ENCODE results near the gene GNAS-AS1.

GNAS-AS1 gene

DNA sequence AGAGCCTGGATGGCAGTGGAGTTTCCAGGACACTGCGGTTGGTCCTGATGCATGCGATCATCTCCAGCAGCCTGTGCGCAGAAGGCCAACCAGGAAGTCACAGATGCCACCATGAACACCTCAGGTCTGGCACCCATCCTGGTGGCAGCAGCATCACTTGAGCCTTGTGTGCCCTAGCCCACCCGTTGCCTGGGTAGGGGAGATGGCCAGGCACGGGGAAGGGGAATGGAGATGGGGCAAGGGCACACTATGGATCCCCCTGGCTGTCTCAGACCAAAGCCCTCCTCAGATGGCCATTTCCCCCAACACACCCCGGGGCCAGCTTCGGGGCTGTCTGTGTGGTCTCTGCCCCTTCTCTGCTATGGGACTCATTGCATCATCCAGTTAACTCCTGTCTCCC is 58.3 kb downstream of the GNAS-AS1 start:
- no peak for TF ChIP-seq POLR2A (IDR thresholded peaks at IDR 0.05; ENCODE audit: low read depth, low read length)
- DNase-seq (ENCODE audit: insufficient read length, low spot score) (no peak), FAIRE-seq (no peak)

DNA sequence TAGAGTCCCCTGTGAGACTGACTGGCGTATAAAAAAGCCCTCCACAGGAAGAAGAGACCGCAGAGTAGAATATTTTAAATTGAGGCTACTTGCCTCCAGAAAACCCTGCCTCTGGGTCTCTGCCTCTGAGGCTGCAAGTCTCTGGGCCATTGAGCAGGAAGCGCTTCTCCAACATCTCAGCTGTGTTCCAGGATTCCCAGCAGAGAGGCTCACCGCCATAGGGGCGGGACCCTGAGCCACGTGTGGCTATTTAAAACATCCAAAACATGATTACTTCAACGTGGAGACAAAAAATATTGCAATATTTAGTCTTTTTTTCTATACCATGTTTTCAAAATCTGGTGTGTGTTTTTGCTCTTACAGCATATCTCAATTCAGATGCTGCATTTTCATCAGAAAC is 59.4 kb downstream of the GNAS-AS1 start:
- TF ChIP-seq POLR2A (IDR thresholded peaks at IDR 0.05; ENCODE audit: low read depth, low read length): no peak

DNA sequence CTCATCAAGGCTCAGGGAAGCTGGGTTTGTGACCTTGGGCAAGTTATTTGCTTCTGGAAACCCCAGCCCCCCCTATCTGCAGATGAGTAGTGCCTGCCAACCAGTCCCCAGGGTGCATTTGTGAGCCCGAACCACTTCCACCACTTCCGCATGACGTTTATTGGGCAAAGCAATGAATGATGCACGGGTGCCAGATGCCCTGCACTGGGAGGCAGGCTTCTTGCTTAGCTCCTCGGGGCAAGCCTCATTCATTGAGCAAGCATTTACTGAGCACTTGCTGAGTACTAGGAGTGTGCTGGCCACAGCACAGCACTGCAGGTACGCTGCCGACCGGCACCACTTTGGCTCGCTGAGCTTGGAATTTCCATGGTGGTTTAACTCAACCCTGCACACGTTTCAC is 60.2 kb downstream of the GNAS-AS1 start:
- no peak for DNase-seq (ENCODE audit: insufficient read length, low spot score)
- no peak for FAIRE-seq
- no peak for TF ChIP-seq POLR2A (IDR thresholded peaks at IDR 0.05; ENCODE audit: low read depth, low read length)

More for the DNA sequence above, 59.4 kb downstream of the GNAS-AS1 start:
- DNase-seq (ENCODE audit: insufficient read length, low spot score) (no peak), FAIRE-seq (no peak)

DNA sequence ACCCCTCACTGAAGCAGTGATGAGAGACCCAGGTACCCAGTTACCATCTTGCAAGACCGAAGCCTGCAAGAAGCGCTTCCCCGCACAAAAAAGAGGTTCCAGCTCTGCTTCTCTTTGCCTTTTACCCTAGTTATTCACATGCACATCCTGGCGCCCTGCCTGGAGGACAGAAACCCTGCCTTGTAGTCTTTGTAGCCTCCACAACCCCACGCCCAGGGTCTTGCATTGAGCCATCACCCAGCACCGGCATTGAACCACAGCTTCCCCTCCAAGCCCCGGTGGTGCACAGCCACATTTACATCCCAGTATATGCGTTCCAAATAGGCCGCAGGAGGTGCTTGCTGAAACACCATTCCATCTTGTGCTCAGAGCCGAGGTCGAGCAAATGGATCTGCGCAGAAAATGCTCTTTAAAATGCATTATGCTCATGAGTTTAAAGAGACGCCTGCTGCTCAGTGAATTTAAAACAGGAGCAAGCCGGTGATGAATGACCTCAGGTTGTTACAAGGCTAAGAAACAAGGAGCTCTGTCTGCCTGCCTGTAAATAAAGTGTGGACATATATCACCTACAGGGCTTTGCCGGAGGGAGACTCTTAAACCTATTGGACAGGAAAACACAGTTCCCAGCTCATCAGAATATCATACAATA is 61.7 kb downstream of the GNAS-AS1 start:
- DNase-seq (ENCODE audit: insufficient read length, low spot score) (no peak), FAIRE-seq (no peak)
- no peak for TF ChIP-seq POLR2A (IDR thresholded peaks at IDR 0.05; ENCODE audit: low read depth, low read length)

DNA sequence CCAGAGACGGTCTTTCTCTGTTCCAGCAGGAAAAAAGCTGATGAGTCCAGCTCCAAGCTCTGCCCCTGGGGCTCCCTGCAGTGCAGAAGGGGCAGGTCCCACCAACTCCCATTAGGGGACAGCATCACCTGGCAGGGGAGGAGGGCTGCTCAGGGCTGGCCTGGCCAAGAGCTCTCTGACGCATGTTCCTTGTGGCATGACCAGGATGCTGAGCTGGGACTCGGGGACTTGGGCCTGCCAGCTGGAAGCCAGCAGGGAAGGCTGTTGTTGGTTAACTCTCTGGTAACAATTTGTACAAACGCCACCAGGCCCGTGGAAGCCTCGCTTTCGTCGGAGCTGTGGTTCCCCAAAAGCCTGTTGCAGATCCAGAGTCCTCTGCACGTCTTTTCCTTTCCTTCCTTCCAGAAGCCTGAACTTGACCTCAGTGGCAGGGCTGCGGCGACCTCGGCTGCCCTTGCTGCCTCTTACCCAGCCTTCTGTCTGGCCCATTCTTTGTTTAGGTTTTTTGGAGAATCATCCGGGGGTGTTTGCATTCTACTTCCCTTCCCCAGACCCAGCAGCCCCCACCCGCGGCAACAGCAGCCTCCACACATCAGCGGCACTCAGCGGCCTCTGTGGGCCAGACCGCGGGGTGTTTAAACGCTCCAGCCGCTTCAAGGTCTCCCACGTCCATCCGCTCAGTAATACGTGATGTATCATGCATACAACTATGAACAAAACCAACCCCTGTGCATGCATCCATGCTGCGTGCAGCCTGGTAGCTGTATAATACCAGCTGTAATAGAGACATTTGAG is 63.3 kb downstream of the GNAS-AS1 start:
- FAIRE-seq: no peak
- no peak for TF ChIP-seq POLR2A (IDR thresholded peaks at IDR 0.05; ENCODE audit: low read depth, low read length)
- no peak for DNase-seq (ENCODE audit: insufficient read length, low spot score)

GRCh38 chr20:58784321-58785074 is 66.2 kb downstream of the GNAS-AS1 start:
- FAIRE-seq (no peak), DNase-seq (ENCODE audit: insufficient read length, low spot score) (no peak)
- no peak for TF ChIP-seq POLR2A (IDR thresholded peaks at IDR 0.05; ENCODE audit: low read depth, low read length)

- DNase-seq (ENCODE audit: insufficient read length, low spot score) (no peak), FAIRE-seq (no peak)
- no peak for TF ChIP-seq POLR2A (IDR thresholded peaks at IDR 0.05; ENCODE audit: low read depth, low read length)
Measured at GRCh38 chr20:58783511-58784011, 67.1 kb downstream of the GNAS-AS1 start.

GRCh38 chr20:58781138-58781537 is 69.6 kb downstream of the GNAS-AS1 start:
- no peak for TF ChIP-seq POLR2A (IDR thresholded peaks at IDR 0.05; ENCODE audit: low read depth, low read length)
- DNase-seq (ENCODE audit: insufficient read length, low spot score) (no peak), FAIRE-seq (no peak)

- TF ChIP-seq POLR2A (IDR thresholded peaks at IDR 0.05; ENCODE audit: low read depth, low read length): no peak
- no peak for DNase-seq (ENCODE audit: insufficient read length, low spot score)
- no peak for FAIRE-seq
Measured at GRCh38 chr20:58778760-58779159, 71.9 kb downstream of the GNAS-AS1 start.

GRCh38 chr20:58777657-58778056 is 73.0 kb downstream of the GNAS-AS1 start:
- TF ChIP-seq POLR2A (IDR thresholded peaks at IDR 0.05; ENCODE audit: low read depth, low read length): no peak
- DNase-seq (ENCODE audit: insufficient read length, low spot score) (no peak), FAIRE-seq (no peak)

GRCh38 chr20:58776109-58776508 is 74.6 kb downstream of the GNAS-AS1 start:
- TF ChIP-seq POLR2A (IDR thresholded peaks at IDR 0.05; ENCODE audit: low read depth, low read length): no peak
- DNase-seq (ENCODE audit: insufficient read length, low spot score) (no peak), FAIRE-seq (no peak)

- DNase-seq (ENCODE audit: insufficient read length, low spot score) (no peak), FAIRE-seq (no peak)
- no peak for TF ChIP-seq POLR2A (IDR thresholded peaks at IDR 0.05; ENCODE audit: low read depth, low read length)
Measured at GRCh38 chr20:58775371-58775770, 75.3 kb downstream of the GNAS-AS1 start.

GRCh38 chr20:58774667-58775263 is 75.9 kb downstream of the GNAS-AS1 start:
- no peak for DNase-seq (ENCODE audit: insufficient read length, low spot score)
- FAIRE-seq: no peak
- TF ChIP-seq POLR2A (IDR thresholded peaks at IDR 0.05; ENCODE audit: low read depth, low read length): no peak

DNA sequence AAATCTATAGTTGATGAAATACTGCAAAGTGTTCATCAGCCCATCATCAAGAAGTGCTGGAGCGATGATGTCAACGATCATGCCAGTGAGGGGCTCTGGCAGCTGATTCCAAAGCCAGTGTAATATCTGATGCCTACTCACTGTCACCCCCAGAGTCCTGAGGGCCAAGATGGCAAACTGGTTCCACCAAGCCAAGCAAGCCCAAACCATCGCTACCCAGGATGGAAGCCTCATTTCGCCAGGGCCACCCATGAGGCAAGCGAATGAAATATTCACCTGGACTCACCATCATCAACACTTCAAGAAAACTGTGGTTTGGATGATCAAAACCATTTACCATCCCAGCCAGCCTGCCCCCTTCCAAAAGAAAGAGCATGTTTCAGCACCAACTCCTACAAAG is 76.5 kb downstream of the GNAS-AS1 start:
- DNase-seq (ENCODE audit: insufficient read length, low spot score): no peak
- TF ChIP-seq POLR2A (IDR thresholded peaks at IDR 0.05; ENCODE audit: low read depth, low read length): no peak
- FAIRE-seq: no peak
